Activated B cell treated with CpG ODN at 0.5 μM for 24 hours (primary cell): ENCODE measurements around the gene OGFOD3. TPM values are rescaled to one million over a fixed set of nuclear protein-coding genes. Genes with fewer than 3 reads are reported as not detected.
A peak's percentile ranks its signal among the peaks of the same experiment; 100 is the strongest.
"Not testable (repeated sequence)": the region's sequence is repeated elsewhere in the genome, so short reads cannot be mapped to it uniquely, and the experiment has no call there.

Experiments used
- ATAC-seq: fragments of 200-7000 bp; cut with Tn5 transposase; one replicate; pipeline ENCODE4 v1.10.0; 2021; ENCODE audit warnings: low read depth, mild to moderate bottlenecking, moderate library complexity
- CTCF ChIA-PET: fragments of 350-600 bp; sonication (Branson Sonifier 250); formaldehyde crosslinking; loops from one replicate; lab custom pipeline; 2021; ENCODE audit warnings: antibody characterized with exemption; lab: Charles Lee
- POLR2A ChIA-PET: fragments of 350-600 bp; sonication (Branson Sonifier 250); formaldehyde crosslinking; loops from one replicate; lab custom pipeline; 2021; ENCODE audit warnings: antibody characterized with exemption; lab: Charles Lee
- DNase-seq: peaks from one replicate; pipeline ENCODE4 v3.0.0; 2022
- H3K27ac Mint-ChIP-seq: one replicate; pipeline ENCODE4 v1.8.0; 2020; ENCODE audit warnings: mixed read lengths
- H3K27me3 Mint-ChIP-seq: one replicate; pipeline ENCODE4 v1.8.0; 2021; ENCODE audit warnings: mixed read lengths
- H3K36me3 Mint-ChIP-seq: one replicate; pipeline ENCODE4 v1.8.0; 2021; ENCODE audit warnings: low read depth, mixed read lengths
- H3K4me1 Mint-ChIP-seq: one replicate; pipeline ENCODE4 v1.8.0; 2021; ENCODE audit warnings: mixed read lengths
- H3K4me3 Mint-ChIP-seq: one replicate; pipeline ENCODE4 v1.8.0; 2020; ENCODE audit warnings: mild to moderate bottlenecking, mixed read lengths
- H3K9me3 Mint-ChIP-seq: one replicate; pipeline ENCODE4 v1.8.0; 2020; ENCODE audit warnings: mixed read lengths
- intact Hi-C: fragments of 100-400 bp; cut with micrococcal nuclease; formaldehyde crosslinking; loops from one replicate; pipeline ENCODE4 v1.15.1; 2024
- total RNA-seq: library from RNA; stranded (reverse); gene quantifications from 2 replicates; pipeline ENCODE4 v1.2.3, GENCODE V29; 2022
- TF ChIP-seq, protein P1 (sequence below): fragments of 200-600 bp; IDR thresholded peaks from one replicate; pipeline ENCODE4 v1.8.0; 2022; ENCODE audit warnings: antibody characterized with exemption, mild to moderate bottlenecking

Gene OGFOD3
- total RNA-seq, 1 donor from 2014 or later, result 35.0 TPM

DNA sequence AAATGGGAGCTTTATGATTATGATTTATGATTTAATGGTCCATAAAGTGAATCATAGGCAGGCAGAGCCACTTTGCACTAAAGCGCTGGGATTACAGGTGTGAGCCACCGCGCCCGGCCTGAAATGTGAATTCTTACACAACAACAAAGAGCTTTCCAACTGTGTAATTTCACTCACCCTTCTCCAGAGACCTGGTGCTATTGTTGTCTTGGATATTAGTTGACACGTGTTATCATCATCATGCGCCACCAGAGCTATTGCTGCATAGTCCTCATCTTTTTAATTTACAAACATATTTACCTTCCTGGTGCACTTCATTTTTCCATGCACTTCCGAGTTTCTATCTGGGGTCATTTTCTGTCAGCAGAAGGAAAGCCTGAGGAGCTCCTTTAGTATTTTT is 51.6 kb downstream of the OGFOD3 start:
- CTCF ChIA-PET, result interaction anchor here (1.1 kb wide), 1 partner anchor 11 kb away, joined by 6 read pairs; no protein-coding TSS in a partner anchor
- POLR2A ChIA-PET, result no interaction called here
- peaks cover 21% of the 10 kb centered on the region for H3K27me3 Mint-ChIP-seq
- no peak overlapping the region for H3K4me3 Mint-ChIP-seq
- ATAC-seq, result no peak
- peaks cover 11% of the 10 kb centered on the region for H3K4me1 Mint-ChIP-seq
- no peaks in the 10 kb centered on the region for H3K9me3 Mint-ChIP-seq
- no peaks in the 10 kb centered on the region for H3K36me3 Mint-ChIP-seq
- TF ChIP-seq, protein P1, sequence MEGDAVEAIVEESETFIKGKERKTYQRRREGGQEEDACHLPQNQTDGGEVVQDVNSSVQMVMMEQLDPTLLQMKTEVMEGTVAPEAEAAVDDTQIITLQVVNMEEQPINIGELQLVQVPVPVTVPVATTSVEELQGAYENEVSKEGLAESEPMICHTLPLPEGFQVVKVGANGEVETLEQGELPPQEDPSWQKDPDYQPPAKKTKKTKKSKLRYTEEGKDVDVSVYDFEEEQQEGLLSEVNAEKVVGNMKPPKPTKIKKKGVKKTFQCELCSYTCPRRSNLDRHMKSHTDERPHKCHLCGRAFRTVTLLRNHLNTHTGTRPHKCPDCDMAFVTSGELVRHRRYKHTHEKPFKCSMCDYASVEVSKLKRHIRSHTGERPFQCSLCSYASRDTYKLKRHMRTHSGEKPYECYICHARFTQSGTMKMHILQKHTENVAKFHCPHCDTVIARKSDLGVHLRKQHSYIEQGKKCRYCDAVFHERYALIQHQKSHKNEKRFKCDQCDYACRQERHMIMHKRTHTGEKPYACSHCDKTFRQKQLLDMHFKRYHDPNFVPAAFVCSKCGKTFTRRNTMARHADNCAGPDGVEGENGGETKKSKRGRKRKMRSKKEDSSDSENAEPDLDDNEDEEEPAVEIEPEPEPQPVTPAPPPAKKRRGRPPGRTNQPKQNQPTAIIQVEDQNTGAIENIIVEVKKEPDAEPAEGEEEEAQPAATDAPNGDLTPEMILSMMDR, result no peak
- no peak for DNase-seq
- no peak overlapping the region for H3K27ac Mint-ChIP-seq
- intact Hi-C loops, result no loop called here

DNA sequence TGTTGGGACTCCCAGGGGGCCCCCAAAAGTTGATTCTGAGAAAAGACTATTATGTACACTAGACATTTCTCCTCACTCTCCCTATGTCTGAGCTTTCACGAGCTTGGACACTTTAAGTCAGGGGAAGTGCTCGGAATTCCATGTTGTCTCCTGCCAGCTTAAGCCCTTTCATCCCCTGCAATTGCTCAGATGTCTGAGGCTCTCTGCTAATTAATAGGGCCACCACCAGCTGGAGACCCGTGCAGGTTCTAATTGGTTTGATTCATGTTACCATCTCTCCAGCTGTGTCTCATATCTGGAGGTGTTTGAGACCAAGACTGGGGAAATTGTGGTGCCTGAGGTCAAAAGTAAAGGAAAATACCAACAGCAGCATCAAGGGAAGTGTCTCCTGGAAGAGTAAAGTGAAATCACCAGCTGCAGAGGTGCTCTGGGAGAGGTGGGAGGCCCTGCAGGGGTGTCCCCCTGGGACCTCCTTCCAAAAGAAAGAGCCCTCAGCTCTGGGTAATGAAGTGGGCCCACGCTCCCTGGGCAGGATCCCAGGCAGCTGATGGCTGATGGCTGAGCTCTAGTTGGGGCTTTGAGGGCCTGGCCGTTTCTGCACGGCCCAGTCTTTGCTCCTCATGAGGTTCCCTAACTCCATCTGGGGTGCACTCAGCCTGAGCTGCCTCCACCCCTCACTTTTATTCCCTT is 52.6 kb downstream of the OGFOD3 start:
- CTCF ChIA-PET, result interaction anchor here (1.1 kb wide), 1 partner anchor 10 kb away, joined by 6 read pairs; no protein-coding TSS in a partner anchor
- no peak for ATAC-seq

DNA sequence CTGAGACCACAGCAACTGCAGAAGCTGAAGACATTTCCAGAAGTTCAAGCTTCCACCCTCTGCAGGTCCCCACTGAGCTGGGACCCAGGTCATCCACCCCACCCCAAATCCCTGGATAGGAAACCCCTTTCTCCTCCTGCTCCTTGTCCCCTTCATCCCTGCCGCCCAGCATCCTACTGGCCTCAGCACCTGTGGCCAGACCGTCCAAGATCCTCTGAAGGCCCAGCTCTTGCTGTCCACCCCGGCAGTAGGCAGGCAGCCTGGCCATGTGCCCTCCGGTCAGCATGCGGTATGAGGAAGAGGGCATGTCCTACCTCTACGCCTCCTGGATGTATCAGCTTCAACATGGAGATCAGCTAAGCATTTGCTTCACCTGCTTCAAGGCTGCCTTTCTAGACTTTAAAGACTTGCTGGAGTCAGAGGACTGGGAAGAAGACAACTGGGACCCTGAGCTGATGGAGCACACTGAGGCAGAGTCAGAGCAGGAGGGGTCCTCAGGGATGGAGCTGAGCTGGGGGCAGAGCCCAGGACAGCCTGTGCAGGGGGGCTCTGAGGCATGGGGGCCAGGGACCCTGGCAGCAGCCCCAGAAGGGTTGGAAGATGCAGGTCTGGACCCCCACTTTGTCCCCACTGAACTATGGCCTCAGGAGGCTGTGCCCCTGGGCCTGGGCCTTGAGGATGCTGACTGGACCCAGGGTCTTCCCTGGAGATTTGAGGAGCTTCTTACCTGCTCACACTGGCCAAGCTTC is 56.3 kb downstream of the OGFOD3 start:
- Mint-ChIP-seq H3K4me1 (peaks cover 7% of the 10 kb centered on the region), H3K4me3 (no peak overlapping the region), H3K27me3 (peaks cover 8% of the 10 kb centered on the region), H3K36me3 (no peaks in the 10 kb centered on the region), H3K27ac (no peak overlapping the region), H3K9me3 (no peaks in the 10 kb centered on the region)
- ATAC-seq (no peak), DNase-seq (no peak)
- intact Hi-C loops, result no loop called here
- ChIA-PET POLR2A (no interaction called here), CTCF (no interaction called here)
- TF ChIP-seq, protein P1, result no peak

More for the DNA sequence above, 52.6 kb downstream of the OGFOD3 start:
- Mint-ChIP-seq H3K4me1 (peaks cover 6% of the 10 kb centered on the region), H3K27ac (no peak overlapping the region), H3K4me3 (no peak overlapping the region), H3K9me3 (no peaks in the 10 kb centered on the region), H3K27me3 (peaks cover 19% of the 10 kb centered on the region), H3K36me3 (no peaks in the 10 kb centered on the region)
- TF ChIP-seq, protein P1, result no peak
- POLR2A ChIA-PET, result interaction anchor here (0.5 kb wide), 1 partner anchor 13 kb away, joined by 3 read pairs; no protein-coding TSS in a partner anchor
- no peak for DNase-seq
- intact Hi-C loops, result no loop called here

DNA sequence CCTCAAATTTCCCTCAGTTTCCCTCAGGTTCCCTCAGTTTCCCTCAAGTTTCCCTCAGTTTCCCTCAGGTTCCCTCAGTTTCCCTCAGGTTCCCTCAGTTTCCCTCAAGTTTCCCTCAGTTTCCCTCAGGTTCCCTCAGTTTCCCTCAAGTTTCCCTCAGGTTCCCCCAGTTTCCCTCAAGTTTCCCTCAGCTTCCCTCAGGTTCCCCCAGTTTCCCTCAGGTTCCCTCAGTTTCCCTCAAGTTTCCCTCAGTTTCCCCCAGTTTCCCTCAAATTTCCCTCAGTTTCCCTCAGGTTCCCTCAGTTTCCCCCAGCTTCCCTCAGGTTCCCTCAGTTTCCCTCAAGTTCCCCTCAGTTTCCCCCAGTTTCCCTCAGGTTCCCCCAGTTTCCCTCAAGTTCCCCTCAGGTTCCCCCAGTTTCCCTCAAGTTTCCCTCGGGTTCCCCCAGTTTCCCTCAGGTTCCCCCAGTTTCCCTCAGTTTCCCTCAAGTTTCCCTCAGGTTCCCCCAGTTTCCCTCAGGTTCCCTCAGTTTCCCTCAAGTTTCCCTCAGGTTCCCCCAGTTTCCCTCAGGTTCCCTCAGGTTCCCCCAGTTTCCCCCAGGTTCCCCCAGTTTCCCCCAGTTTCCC is 58.8 kb downstream of the OGFOD3 start:
- ATAC-seq, H3K4me1 Mint-ChIP-seq, H3K36me3 Mint-ChIP-seq, intact Hi-C loops, H3K4me3 Mint-ChIP-seq, POLR2A ChIA-PET, H3K27ac Mint-ChIP-seq, H3K9me3 Mint-ChIP-seq, CTCF ChIA-PET, DNase-seq: not testable (repeated sequence)
- peaks cover 13% of the 10 kb centered on the region for H3K27me3 Mint-ChIP-seq

DNA sequence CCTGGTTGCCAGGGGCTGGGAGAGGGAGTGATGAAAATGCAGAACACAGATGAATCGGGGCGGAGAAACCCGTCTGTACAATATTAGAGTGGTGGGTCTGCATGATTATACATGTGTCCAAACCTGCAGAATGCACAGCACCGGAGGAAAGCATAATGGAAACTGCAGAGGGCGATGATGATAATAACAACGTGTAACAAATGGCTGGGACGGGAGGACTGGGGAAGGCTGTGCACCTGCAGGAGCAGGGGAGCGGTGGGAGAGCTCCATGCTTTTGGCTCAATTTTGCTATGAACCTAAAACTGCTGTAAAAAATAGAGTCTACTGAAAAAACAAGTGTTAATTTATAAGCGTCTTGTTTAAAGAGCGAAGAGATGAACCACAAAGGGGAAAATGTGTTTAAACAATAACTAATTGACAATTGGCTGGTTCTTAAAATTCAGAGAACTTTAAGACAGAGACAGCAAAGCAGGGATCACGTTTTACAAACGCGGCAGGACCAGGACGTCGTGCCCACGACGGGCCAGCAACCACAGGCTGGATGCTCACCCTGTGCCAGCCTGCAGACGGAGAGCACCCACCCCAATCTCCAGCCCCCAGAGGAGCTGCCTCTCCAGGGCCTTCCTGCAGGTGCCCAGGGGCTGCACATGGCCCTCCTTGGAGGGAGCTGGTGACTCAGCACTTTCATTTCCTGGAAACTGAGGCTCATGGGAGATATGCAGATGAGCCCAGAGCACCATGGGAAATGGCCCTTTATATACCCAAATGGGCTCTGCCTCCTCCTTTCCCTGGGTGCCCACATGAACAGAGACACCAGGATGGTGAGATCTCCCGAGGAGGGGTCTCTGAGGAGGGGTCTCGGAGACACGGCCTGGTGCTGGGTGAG is 59.7 kb downstream of the OGFOD3 start, which contains the start of gene TEX19:
TEX19 (plus strand) TSS at position 783 of the 886 bp plus-strand sequence. CDS start 2,904 bp downstream, outside the sequence.
- intact Hi-C loops, result no loop called here
- H3K36me3 Mint-ChIP-seq, result no peaks in the 10 kb centered on the region
- H3K27ac Mint-ChIP-seq, result no peak within 1 kb of the TSS
- CTCF ChIA-PET, result no interaction called here
- H3K27me3 Mint-ChIP-seq, result peaks cover 13% of the 10 kb centered on the region
- no peak within 1 kb of the TSS for H3K4me3 Mint-ChIP-seq
- TF ChIP-seq, protein P1, result no peak
- ATAC-seq (peak; percentile 49), DNase-seq (no peak)
- no peaks in the 10 kb centered on the region for H3K9me3 Mint-ChIP-seq
- peaks cover 7% of the 10 kb centered on the region for H3K4me1 Mint-ChIP-seq
- POLR2A ChIA-PET, result no interaction called here
